Esophagus squamous epithelium (tissue), 5 donors: Measurements from ENCODE around the gene NR5A2. TPM values are rescaled to one million over a fixed set of nuclear protein-coding genes. Genes with fewer than 3 reads are reported as not detected.

ENCODE experiments used
- DNase-seq: peaks from one replicate; lab custom pipeline; 2025; lab: John Stamatoyannopoulos, UW
- H3K27ac ChIP-seq, 4 donors: fragments of 200-600 bp; sonication (generic); one replicate each; pipeline ENCODE4 v1.5.1; 2016 to 2019; ENCODE audit warnings: mild to moderate bottlenecking in 1 of 4
- H3K27me3 ChIP-seq, 4 donors: fragments of 200-600 bp; sonication (generic); 1 replicate in 3 of 4; 2 replicates in 1 of 4; pipeline versions ENCODE4 v1.5.1 to v1.6.0; 2017 to 2021; ENCODE audit warnings: antibody characterized with exemption in 1 of 4
- H3K36me3 ChIP-seq, 3 donors: fragments of 200-600 bp; sonication (generic); one replicate each; pipeline ENCODE4 v1.5.1; 2016 to 2019
- H3K4me1 ChIP-seq, 3 donors: fragments of 200-600 bp; sonication (generic); one replicate each; pipeline ENCODE4 v1.5.1; 2017 to 2019
- H3K4me3 ChIP-seq, 4 donors: fragments of 200-600 bp; sonication (generic); 1 replicate in 3 of 4; 2 replicates in 1 of 4; pipeline ENCODE4 v1.5.1; 2016 to 2019; ENCODE audit warnings: mild to moderate bottlenecking in 2 of 4, moderate library complexity in 1 of 4
- H3K9me3 ChIP-seq, 3 donors: fragments of 200-600 bp; sonication (generic); one replicate each; pipeline ENCODE4 v1.5.1; 2016 to 2019
- CTCF ChIP-seq, 6 experiments: fragments of 450-650 bp in 4 of 6; fragments of 200-600 bp in 2 of 6; sonication (generic) in 2 of 6; IDR thresholded peaks; one replicate each; pipeline ENCODE4 v1.5.1; 2016 to 2019; ENCODE audit warnings: antibody characterized with exemption in 6 of 6, mild to moderate bottlenecking in 4 of 6, moderate library complexity in 4 of 6
- POLR2A ChIP-seq, 4 donors: fragments of 450-650 bp; IDR thresholded peaks; one replicate each; pipeline ENCODE4 v1.6.1; 2017; ENCODE audit warnings: antibody characterized with exemption in 4 of 4, mild to moderate bottlenecking in 4 of 4, moderate library complexity in 3 of 4
- WGBS, 2 donors: methylation state at CpG; one replicate each; pipeline ENCODE4 v1.1.5; 2018; 5-methylcytosine and 5-hydroxymethylcytosine counted together
- intact Hi-C: fragments of 100-400 bp; cut with DNase I; formaldehyde crosslinking; loops from one replicate; pipeline ENCODE4 v1.15.0; 2022
- total RNA-seq, 4 donors: library from RNA; depleted of rRNA; stranded (reverse); fragments of >200 nt; gene quantifications; one replicate each; pipeline ENCODE4 v1.1.0, GENCODE V29; 2016
- donor health status: DM: yes; HTN: yes; CAD: no.

Gene NR5A2
- 1 to 10 TPM in 2 of 4 donors, under 1 TPM in 2; 0.30 to 4.2 (median 0.87) TPM for total RNA-seq

- peak within 1 kb of the TSS in 2 of 4 donors; percentile 42 to 65 for H3K4me3 ChIP-seq
- no peaks in the 10 kb centered on the region for H3K36me3 ChIP-seq
- TF ChIP-seq POLR2A (IDR thresholded peaks at IDR 0.05): no peak
- TF ChIP-seq CTCF (IDR thresholded peaks at IDR 0.05): no peak
- WGBS, 2 donors: 80 to 88% methylated on average over 1 of the region's 1 CpG
- DNase-seq: no peak
- H3K4me1 ChIP-seq: peaks cover 6 to 16% (median 8%) of the 10 kb centered on the region in 3 donors
- H3K27me3 ChIP-seq: peaks cover 0 to 80% (median 5%) of the 10 kb centered on the region in 4 donors
- intact Hi-C loops: no loop called here
- H3K9me3 ChIP-seq: no peaks in the 10 kb centered on the region
- H3K27ac ChIP-seq: no peak within 1 kb of the TSS
These were observed at the start of gene NR5A2 for GRCh38 chr1:200027264-200027823. Gene NR5A2 (plus strand): TSS chr1:200027710. CDS start chr1:200027848, 138 bp downstream.

DNA sequence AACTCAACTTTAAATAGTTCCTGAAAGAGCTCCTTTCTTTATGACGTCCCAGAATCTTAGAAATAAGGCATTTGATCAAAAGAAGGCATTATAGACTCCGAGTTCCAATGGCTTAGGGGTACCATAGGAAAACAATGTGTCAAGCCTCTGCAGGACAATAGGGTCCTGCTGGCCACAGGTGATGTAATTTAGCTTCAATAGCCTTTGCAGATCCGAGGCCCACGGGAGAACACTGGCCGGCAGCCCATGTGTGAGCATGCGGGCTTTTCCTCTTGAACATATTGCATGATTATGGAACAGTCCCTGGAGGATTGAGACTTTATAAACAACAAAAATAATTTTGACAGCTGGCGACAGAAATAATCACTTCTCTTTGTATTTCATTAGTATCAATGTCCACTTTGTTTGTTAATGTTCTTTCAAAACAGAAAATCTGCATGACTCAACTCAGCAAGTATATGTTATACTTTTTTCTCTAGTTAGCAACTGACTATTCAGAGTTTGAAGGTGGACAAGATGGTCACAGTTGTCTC, 49.0 kb upstream of the NR5A2 start:
- Histone ChIP-seq H3K36me3 (no peaks in the 10 kb centered on the region), H3K9me3 (no peaks in the 10 kb centered on the region), H3K4me3 (no peak overlapping the region), H3K27ac (no peak overlapping the region), H3K27me3 (no peaks in the 10 kb centered on the region), H3K4me1 (no peaks in the 10 kb centered on the region)
- intact Hi-C loops: no loop called here
- 37 to 62% methylated on average over 5 to 7 of the region's 7 CpGs for WGBS, 2 donors
- DNase-seq: no peak
- no peak for TF ChIP-seq CTCF (IDR thresholded peaks at IDR 0.05)

DNA sequence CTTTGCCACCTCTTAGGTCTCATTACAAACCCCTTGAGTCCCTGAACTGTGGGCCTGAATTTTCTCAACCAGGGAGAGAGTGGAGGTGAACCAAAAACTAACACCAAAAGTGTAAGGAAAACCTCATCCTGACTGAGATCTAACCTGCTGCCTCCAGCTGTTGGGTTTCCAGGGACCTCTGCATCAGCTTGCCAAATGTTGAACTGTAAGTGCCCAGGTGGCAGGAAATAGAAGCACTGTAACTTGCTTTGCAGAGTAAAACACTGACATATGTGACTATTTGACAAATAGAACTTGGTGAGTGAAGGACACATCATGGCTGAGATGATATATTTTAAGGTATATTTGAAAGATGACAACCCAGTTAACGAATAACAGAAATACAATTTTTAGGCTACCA, 48.4 kb upstream of the NR5A2 start:
- Histone ChIP-seq H3K27me3 (no peaks in the 10 kb centered on the region), H3K36me3 (no peaks in the 10 kb centered on the region), H3K9me3 (no peaks in the 10 kb centered on the region), H3K4me3 (no peak overlapping the region), H3K4me1 (no peaks in the 10 kb centered on the region), H3K27ac (no peak overlapping the region)
- no peak for TF ChIP-seq CTCF (IDR thresholded peaks at IDR 0.05)
- no peak for TF ChIP-seq POLR2A (IDR thresholded peaks at IDR 0.05)
- no peak for DNase-seq
- 76 to 82% methylated on average over 1 of the region's 1 CpG for WGBS, 2 donors
- intact Hi-C loops: no loop called here

DNA sequence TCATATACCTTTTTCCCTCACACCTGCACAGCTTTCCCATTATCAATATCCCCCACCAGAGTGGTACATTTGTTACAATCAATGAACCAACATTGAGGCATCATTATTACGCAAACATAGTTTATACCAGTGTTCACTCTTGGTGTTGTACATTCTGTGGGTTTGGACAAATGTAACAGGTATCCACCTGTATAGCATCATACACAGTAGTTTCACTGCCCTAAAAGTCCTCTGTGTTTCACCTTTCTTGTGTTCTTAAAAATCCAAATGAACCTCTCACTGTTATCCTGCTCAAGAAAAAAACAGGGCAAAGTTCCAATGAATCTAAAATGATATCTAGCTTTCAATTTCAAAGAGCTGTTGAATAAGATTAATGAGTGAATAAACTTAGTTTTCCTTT, 45.9 kb upstream of the NR5A2 start:
- H3K36me3 ChIP-seq: no peaks in the 10 kb centered on the region
- H3K27ac ChIP-seq: no peak overlapping the region
- intact Hi-C loops: no loop called here
- H3K4me3 ChIP-seq: no peak overlapping the region
- no peaks in the 10 kb centered on the region for H3K4me1 ChIP-seq
- no peaks in the 10 kb centered on the region for H3K27me3 ChIP-seq
- DNase-seq: no peak
- no peaks in the 10 kb centered on the region for H3K9me3 ChIP-seq
- no peak for TF ChIP-seq CTCF (IDR thresholded peaks at IDR 0.05)
- no peak for TF ChIP-seq POLR2A (IDR thresholded peaks at IDR 0.05)
- WGBS, 2 donors: 100% methylated on average over 1 of the region's 1 CpG

DNA sequence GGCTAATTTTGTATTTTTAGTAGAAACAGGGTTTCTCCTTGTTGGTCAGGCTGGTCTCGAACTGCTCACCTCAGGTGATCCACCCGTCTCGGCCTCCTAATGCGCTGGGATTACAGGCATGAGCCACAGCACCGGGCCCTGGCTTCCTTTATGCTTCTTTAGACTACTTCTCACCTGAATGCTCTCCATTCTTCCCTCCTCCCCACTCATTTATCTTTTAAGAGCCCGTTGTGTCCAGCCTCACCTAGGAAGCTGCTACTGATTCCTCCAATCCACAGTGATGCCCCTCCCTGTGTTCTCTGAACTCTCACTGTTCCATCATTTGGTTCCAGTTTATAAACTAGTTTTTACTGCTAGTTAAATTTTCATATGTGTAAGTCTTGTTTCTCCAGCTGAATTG, 44.9 kb upstream of the NR5A2 start:
- Histone ChIP-seq H3K27ac (no peak overlapping the region), H3K9me3 (no peaks in the 10 kb centered on the region), H3K27me3 (no peaks in the 10 kb centered on the region), H3K4me3 (no peak overlapping the region), H3K4me1 (no peaks in the 10 kb centered on the region), H3K36me3 (no peaks in the 10 kb centered on the region)
- no peak for DNase-seq
- TF ChIP-seq CTCF (IDR thresholded peaks at IDR 0.05) (no peak), POLR2A (IDR thresholded peaks at IDR 0.05) (no peak)
- intact Hi-C loops: no loop called here
- 85 to 86% methylated on average over 6 of the region's 6 CpGs for WGBS, 2 donors
